Peyer's patch (tissue), 4 donors: ENCODE results near the gene ZBED1.

Experiments used
- POLR2A ChIP-seq, 2 donors: fragments of 450-650 bp; IDR thresholded peaks; one replicate each; pipeline ENCODE4 v1.5.1; 2017; ENCODE audit warnings: antibody characterized with exemption in 2 of 2, mild to moderate bottlenecking in 2 of 2, moderate library complexity in 2 of 2
- TF ChIP-seq, protein P1 (sequence below), 6 experiments: fragments of 450-650 bp in 4 of 6; fragments of 200-600 bp in 2 of 6; sonication (generic) in 1 of 6; IDR thresholded peaks; one replicate each; pipeline ENCODE4 v1.5.1; 2017 to 2019; ENCODE audit warnings: antibody characterized with exemption in 6 of 6, mild to moderate bottlenecking in 3 of 6, moderate library complexity in 1 of 6

DNA sequence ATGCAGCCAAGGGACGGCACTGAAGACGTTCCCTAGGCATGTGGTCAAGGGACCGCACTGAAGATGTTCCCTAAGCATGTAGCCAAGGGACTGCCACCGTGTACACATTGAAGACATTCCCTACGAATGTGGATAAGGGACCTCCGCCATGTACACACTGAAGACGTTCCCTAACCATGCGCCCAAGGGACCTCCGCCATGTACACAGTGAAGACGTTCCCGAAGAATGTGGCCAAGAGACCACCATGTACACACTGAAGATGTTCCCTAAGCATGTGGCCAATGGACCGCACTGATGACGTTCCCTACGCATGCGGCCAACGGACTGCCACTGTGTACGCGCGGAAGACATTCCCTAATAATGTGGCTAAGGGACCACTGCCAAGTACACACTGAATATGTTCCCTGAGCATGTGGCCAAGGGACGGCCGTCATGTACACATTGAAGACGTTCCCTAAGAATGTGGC is 48.4 kb downstream of the ZBED1 start:
- TF ChIP-seq, protein P1, sequence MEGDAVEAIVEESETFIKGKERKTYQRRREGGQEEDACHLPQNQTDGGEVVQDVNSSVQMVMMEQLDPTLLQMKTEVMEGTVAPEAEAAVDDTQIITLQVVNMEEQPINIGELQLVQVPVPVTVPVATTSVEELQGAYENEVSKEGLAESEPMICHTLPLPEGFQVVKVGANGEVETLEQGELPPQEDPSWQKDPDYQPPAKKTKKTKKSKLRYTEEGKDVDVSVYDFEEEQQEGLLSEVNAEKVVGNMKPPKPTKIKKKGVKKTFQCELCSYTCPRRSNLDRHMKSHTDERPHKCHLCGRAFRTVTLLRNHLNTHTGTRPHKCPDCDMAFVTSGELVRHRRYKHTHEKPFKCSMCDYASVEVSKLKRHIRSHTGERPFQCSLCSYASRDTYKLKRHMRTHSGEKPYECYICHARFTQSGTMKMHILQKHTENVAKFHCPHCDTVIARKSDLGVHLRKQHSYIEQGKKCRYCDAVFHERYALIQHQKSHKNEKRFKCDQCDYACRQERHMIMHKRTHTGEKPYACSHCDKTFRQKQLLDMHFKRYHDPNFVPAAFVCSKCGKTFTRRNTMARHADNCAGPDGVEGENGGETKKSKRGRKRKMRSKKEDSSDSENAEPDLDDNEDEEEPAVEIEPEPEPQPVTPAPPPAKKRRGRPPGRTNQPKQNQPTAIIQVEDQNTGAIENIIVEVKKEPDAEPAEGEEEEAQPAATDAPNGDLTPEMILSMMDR (IDR thresholded peaks at IDR 0.05), result no peak
- no peak for TF ChIP-seq POLR2A (IDR thresholded peaks at IDR 0.05)
